Measurements from ENCODE around the gene PNN. TPM values are rescaled to one million over a fixed set of nuclear protein-coding genes. Genes with fewer than 3 reads are reported as not detected.
A peak's percentile ranks its signal among the peaks of the same experiment; 100 is the strongest.

Gene PNN
- total and polyA plus RNA-seq, 10 of the 15 experiments (the other 5 are each of a cell fraction or from before 2014, with no cell fraction given) = 44.2 to 166 (median 91.0) TPM

DNA sequence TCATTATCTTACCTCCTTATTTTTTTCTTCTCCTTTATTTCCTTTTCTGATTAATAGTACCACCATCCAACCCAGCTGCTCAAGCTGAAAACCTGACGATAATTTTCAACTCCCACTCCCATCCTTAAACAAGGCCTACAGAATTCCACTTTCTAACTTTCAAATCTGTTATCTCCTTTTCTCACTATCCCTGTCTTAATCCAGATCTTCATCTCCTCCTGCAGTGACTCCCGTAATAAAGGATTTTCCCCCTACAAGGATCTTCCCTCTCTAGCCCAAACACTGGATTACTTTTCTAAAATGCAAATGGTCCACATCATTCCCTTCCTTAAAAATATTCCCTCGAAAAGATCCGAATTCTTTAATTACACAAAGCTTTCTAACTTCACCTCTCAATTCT, 6.5 kb upstream of the PNN start:
- in situ Hi-C loops (cut with MboI) (no loop called here), intact Hi-C loops (cut with micrococcal nuclease; ENCODE audit: unreplicated experiment) (no loop called here)
- 85% methylated on average over 4 of the region's 4 CpGs for WGBS (ENCODE audit: insufficient coverage, insufficient replicate concordance, low lambda C conversion rate, missing lambda C conversion rate)
- FAIRE-seq (no peak), ATAC-seq (no peak), DNase-seq (ENCODE audit: low read depth, low spot score) (no peak)
- no peaks in the 10 kb centered on the region; the same call in 1 of the 2 replicates for H4K20me1 ChIP-seq (ENCODE audit: control insufficient read depth, insufficient read depth)
- H3K27me3 ChIP-seq (replicated peaks in 1 of 2; ENCODE audit: control insufficient read depth in 2 of 2, insufficient read depth in 2 of 2, low read length in 1 of 2) = no peaks in the 10 kb centered on the region
- H3K27ac ChIP-seq (ENCODE audit: control insufficient read depth, insufficient read depth) = no peak overlapping the region
- peak overlapping the region; percentile 97 for H3K4me3 ChIP-seq
- no peaks in the 10 kb centered on the region for H3K4me1 ChIP-seq (ENCODE audit: control insufficient read depth, insufficient read depth, low read length)
- ChIA-PET RAD21 (ENCODE audit: unreplicated experiment) (interaction anchor here (2.2 kb wide), 1 partner anchor 54 kb away, joined by 5 read pairs; the partner anchor contains the start of gene GEMIN2), CTCF (no interaction called here), SMC1A (ENCODE audit: uncharacterized antibody, unreplicated experiment) (interaction anchor here (1.0 to 1.1 kb wide), 2 partner anchors 11 to 45 kb away, joined by 3 to 4 read pairs; no protein-coding TSS in a partner anchor), POLR2A (interaction anchor here (0.7 to 1.4 kb wide), 3 partner anchors 54 to 264 kb away, joined by 4 to 6 read pairs (median 4); partner anchors contain the start of genes FBXO33 and GEMIN2)
- peaks cover 0 to 4% of the 10 kb centered on the region in 2 experiments; a peak in 1 of 4 replicates for H3K36me3 ChIP-seq (ENCODE audit: control insufficient read depth in 2 of 2, insufficient read depth in 2 of 2, low read length in 1 of 2)
- H3K9me3 ChIP-seq (replicated peaks; ENCODE audit: control insufficient read depth, insufficient read depth, low read length) = no peaks in the 10 kb centered on the region
- no TSS peak for BruUV-seq (replicated peaks)
- peak overlapping the region; percentile 64 for H3K4me2 ChIP-seq (ENCODE audit: control insufficient read depth, insufficient read depth)
- peaks cover 37% of the 10 kb centered on the region for H3K79me2 ChIP-seq (ENCODE audit: control insufficient read depth, insufficient read depth, low read length)
- H3K9ac ChIP-seq (ENCODE audit: control insufficient read depth, insufficient read depth, low read length) = 0 out of 2 replicates have a peak overlapping the region, but pooled peaks have one; percentile 98
- H2AFZ ChIP-seq (ENCODE audit: control insufficient read depth, low read depth, low read length) = no peak overlapping the region
- TF ChIP-seq MTA3 (IDR thresholded peaks at IDR 0.05; ENCODE audit: borderline replicate concordance, low read length) (no peak), CEBPZ (IDR thresholded peaks at IDR 0.05; ENCODE audit: low read depth, low read length) (no peak), RBBP5 (conservative IDR thresholded peaks at IDR 0.05) (no peak), ZNF592 (IDR thresholded peaks at IDR 0.05) (no peak), RB1 (IDR thresholded peaks at IDR 0.05; ENCODE audit: borderline replicate concordance) (no peak), ASH2L (IDR thresholded peaks at IDR 0.05; ENCODE audit: borderline replicate concordance, low read depth) (no peak), EGR1 (IDR thresholded peaks at IDR 0.05; ENCODE audit: borderline replicate concordance in 1 of 2, low read depth in 2 of 2, low read length in 2 of 2) (no peak), ZNF24 (IDR thresholded peaks at IDR 0.05) (no peak), KAT2A (conservative IDR thresholded peaks at IDR 0.05; ENCODE audit: control insufficient read depth, low read depth, low read length) (no peak), SREBF1 (IDR thresholded peaks at IDR 0.05; ENCODE audit: low read length) (no peak), NFXL1 (IDR thresholded peaks at IDR 0.05; ENCODE audit: borderline replicate concordance) (no peak)
- TF ChIP-seq, protein P1, sequence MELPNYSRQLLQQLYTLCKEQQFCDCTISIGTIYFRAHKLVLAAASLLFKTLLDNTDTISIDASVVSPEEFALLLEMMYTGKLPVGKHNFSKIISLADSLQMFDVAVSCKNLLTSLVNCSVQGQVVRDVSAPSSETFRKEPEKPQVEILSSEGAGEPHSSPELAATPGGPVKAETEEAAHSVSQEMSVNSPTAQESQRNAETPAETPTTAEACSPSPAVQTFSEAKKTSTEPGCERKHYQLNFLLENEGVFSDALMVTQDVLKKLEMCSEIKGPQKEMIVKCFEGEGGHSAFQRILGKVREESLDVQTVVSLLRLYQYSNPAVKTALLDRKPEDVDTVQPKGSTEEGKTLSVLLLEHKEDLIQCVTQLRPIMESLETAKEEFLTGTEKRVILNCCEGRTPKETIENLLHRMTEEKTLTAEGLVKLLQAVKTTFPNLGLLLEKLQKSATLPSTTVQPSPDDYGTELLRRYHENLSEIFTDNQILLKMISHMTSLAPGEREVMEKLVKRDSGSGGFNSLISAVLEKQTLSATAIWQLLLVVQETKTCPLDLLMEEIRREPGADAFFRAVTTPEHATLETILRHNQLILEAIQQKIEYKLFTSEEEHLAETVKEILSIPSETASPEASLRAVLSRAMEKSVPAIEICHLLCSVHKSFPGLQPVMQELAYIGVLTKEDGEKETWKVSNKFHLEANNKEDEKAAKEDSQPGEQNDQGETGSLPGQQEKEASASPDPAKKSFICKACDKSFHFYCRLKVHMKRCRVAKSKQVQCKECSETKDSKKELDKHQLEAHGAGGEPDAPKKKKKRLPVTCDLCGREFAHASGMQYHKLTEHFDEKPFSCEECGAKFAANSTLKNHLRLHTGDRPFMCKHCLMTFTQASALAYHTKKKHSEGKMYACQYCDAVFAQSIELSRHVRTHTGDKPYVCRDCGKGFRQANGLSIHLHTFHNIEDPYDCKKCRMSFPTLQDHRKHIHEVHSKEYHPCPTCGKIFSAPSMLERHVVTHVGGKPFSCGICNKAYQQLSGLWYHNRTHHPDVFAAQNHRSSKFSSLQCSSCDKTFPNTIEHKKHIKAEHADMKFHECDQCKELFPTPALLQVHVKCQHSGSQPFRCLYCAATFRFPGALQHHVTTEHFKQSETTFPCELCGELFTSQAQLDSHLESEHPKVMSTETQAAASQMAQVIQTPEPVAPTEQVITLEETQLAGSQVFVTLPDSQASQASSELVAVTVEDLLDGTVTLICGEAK (IDR thresholded peaks at IDR 0.05; ENCODE audit: borderline replicate concordance) = no peak

Measured in GM12878 (cell line).